GM12892 (cell line): ENCODE measurements around the gene PPP1R18.

ENCODE experiments used
- DNase-seq: peaks from one replicate; pipeline ENCODE4 v3.0.0; 2011; ENCODE audit not compliant: insufficient read length
- FAIRE-seq: peaks from 2 replicates; lab custom pipeline; 2011; peaks lifted over from hg19 to GRCh38; lab: Jason Lieb, UNC
- POLR2A ChIP-seq: IDR thresholded peaks from 2 replicates; pipeline ENCODE4 v1.6.1; 2011; ENCODE audit warnings: low read depth, low read length, control low read depth
- POLR2AphosphoS5 ChIP-seq: IDR thresholded peaks from 2 replicates; pipeline ENCODE4 v1.6.1; 2011; ENCODE audit warnings: low read depth, low read length, control low read depth
- TAF1 ChIP-seq: IDR thresholded peaks from 2 replicates; pipeline ENCODE4 v1.6.1; 2011; ENCODE audit warnings: low read depth, mild to moderate bottlenecking, control low read depth, low read length, borderline replicate concordance

Gene PPP1R18

GRCh38 chr6:30717129-30717844 is 30.8 kb upstream of the PPP1R18 start, which contains the start of gene MDC1:
MDC1 (minus strand) TSS chr6:30717281; CDS start chr6:30715175, 2,106 bp downstream.
- peak; percentile 95 for TF ChIP-seq POLR2AphosphoS5
- TF ChIP-seq POLR2A: peak; percentile 96
- TF ChIP-seq TAF1: peak; percentile 88
- FAIRE-seq (peak; percentile 96), DNase-seq (peak; percentile 86)

- TF ChIP-seq POLR2A (no peak), POLR2AphosphoS5 (no peak), TAF1 (no peak)
- peak; percentile 5 for FAIRE-seq
- DNase-seq: no peak
Observed at GRCh38 chr6:30716879-30717128, 30.4 kb upstream of the PPP1R18 start.

GRCh38 chr6:30714263-30714662 is 27.8 kb upstream of the PPP1R18 start:
- FAIRE-seq (no peak), DNase-seq (no peak)
- no peak for TF ChIP-seq POLR2A
- no peak for TF ChIP-seq POLR2AphosphoS5
- TF ChIP-seq TAF1: no peak

GRCh38 chr6:30712441-30712945 is 26.0 kb upstream of the PPP1R18 start:
- FAIRE-seq (no peak), DNase-seq (no peak)

GRCh38 chr6:30711758-30712380 is 25.4 kb upstream of the PPP1R18 start:
- FAIRE-seq: no peak
- TF ChIP-seq POLR2AphosphoS5 (no peak; the same call in 1 of the 2 replicates), TAF1 (no peak), POLR2A (no peak; the same call in 1 of the 2 replicates)
- no peak for DNase-seq

More at GRCh38 chr6:30712441-30712945, 26.0 kb upstream of the PPP1R18 start:
- TF ChIP-seq TAF1: no peak
- no peak for TF ChIP-seq POLR2AphosphoS5
- TF ChIP-seq POLR2A: no peak

GRCh38 chr6:30709101-30709868 is 22.8 kb upstream of the PPP1R18 start:
- FAIRE-seq: no peak
- DNase-seq: no peak
- no peak for TF ChIP-seq POLR2AphosphoS5
- TF ChIP-seq POLR2A: no peak
- no peak for TF ChIP-seq TAF1

GRCh38 chr6:30707281-30707850 is 20.9 kb upstream of the PPP1R18 start:
- DNase-seq: no peak
- FAIRE-seq: no peak
- no peak for TF ChIP-seq POLR2AphosphoS5
- no peak for TF ChIP-seq TAF1
- no peak for TF ChIP-seq POLR2A

- FAIRE-seq (no peak), DNase-seq (no peak)
- TF ChIP-seq POLR2A (no peak), TAF1 (no peak), POLR2AphosphoS5 (no peak)
Observed at GRCh38 chr6:30705620-30706019, 19.2 kb upstream of the PPP1R18 start.

- FAIRE-seq (no peak), DNase-seq (no peak)
- TF ChIP-seq TAF1 (no peak), POLR2A (no peak), POLR2AphosphoS5 (no peak)
Observed at GRCh38 chr6:30703821-30704220, 17.4 kb upstream of the PPP1R18 start.

GRCh38 chr6:30703011-30703410 is 16.6 kb upstream of the PPP1R18 start:
- FAIRE-seq: no peak
- TF ChIP-seq POLR2AphosphoS5 (no peak; the same call in 1 of the 2 replicates), TAF1 (no peak), POLR2A (no peak)
- no peak for DNase-seq

- FAIRE-seq (no peak), DNase-seq (no peak)
- TF ChIP-seq TAF1 (no peak), POLR2AphosphoS5 (no peak), POLR2A (no peak)
Observed at GRCh38 chr6:30700340-30700739, 13.9 kb upstream of the PPP1R18 start.
